HG02588 (cell line): ENCODE results near the gene PZP.
"Not testable (repeated sequence)": the region's sequence is repeated elsewhere in the genome, so short reads cannot be mapped to it uniquely, and the experiment has no call there.

ENCODE experiments used
- ATAC-seq: cut with Tn5 transposase; IDR thresholded peaks from one replicate; pipeline ENCODE4 v1.9.1; 2021; ENCODE audit warnings: mild to moderate bottlenecking, moderate library complexity; ENCODE audit not compliant: unreplicated experiment

Gene PZP

DNA sequence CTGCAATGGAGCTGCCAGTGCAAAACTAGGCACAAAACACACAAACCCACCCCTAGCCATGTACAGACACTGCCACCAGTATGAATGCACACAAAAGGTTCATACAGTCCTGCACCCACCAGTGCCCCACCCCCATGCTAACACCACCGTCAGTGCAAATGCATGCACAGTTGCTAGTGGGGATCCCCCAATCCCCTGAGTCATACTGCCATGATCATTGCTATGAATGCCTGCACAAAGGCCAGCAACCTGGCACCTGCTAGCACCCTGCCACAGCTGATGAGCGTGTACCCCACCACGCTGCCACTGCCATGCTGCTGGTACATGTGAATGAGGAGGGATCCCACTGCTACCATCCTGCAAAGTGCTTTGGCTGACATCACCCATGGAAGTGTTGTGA lies 23.9 kb downstream of the PZP start:
- no peak for ATAC-seq

DNA sequence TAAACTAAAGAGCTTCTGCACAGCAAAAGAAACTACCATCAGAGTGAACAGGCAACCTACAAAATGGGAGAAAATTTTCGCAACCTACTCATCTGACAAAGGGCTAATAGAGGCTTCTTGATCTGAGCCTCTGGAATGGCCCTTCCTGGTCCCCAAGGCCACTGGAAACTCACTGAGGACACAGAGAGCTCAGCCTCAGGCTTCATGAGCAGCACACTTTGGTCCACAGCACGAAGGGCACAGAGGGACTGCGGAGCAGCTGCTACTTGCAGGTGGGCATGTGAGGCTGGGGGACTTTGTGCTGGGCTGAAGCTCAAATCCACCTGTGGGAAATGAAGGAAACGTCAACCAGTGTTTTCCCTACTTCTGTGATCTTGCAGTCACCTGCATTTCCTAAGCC lies 27.4 kb downstream of the PZP start:
- ATAC-seq = no peak

DNA sequence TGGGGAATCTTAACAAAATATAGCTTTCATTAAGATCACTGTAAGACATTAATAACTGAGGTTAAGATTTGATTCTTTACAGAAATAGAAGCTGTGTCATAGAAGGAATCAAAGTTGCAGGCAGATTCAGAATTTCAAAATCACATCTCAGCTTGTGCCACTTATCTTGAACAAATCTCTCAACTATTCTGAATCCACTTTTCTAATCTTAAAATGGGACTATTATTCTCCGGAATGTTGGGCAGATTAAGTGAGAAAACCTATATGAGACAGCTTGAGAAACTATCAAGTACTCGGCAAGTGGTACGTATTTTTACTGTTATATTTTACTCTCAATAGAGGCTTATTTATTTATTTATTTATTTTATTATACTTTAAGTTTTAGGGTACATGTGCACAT lies 28.4 kb downstream of the PZP start:
- ATAC-seq = no peak

DNA sequence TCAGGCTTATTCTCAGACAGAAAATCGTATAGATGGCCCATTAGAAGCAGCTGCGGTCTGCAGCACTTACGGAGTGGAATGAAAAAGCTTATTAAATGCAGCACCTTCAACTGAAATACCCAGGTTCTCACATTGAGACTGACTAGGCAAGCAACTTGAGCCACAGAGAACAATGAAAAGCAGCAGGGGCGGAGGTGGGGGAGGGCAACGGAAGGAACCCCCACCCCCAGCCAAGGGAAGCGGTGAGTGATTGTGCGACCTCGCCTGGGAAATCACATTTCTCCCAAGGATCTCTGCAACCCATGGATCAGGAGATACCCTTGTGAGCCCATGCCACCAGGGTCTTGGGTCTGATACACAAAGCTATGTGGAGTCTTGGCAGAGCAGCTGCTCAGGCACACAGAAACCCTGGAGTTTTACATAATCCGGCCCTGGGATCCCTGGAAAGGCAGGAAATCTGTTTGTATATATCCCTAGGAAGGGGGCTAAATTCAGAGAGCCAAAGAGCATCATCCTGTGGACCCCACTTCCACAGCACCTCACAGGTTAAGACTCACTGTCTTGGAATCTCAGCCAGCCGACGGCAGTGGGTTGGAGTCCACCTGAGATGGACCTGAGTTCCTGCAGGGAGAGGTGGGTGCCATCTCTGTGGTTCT lies 38.1 kb downstream of the PZP start:
- ATAC-seq = no peak

DNA sequence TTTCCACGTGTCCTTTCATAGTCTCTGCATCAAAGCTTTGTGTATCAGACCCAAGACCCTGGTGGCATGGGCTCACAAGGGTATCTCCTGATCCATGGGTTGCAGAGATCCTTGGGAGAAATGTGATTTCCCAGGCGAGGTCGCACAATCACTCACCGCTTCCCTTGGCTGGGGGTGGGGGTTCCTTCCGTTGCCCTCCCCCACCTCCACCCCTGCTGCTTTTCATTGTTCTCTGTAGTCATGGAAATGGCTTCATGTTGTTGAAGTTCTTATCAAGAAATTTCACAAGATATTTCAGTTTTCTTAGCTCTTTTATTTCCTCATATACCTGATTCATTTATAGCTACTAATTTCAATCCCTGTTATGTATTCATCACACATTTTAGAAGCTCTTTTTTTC lies 40.9 kb downstream of the PZP start:
- ATAC-seq = not testable (repeated sequence)

DNA sequence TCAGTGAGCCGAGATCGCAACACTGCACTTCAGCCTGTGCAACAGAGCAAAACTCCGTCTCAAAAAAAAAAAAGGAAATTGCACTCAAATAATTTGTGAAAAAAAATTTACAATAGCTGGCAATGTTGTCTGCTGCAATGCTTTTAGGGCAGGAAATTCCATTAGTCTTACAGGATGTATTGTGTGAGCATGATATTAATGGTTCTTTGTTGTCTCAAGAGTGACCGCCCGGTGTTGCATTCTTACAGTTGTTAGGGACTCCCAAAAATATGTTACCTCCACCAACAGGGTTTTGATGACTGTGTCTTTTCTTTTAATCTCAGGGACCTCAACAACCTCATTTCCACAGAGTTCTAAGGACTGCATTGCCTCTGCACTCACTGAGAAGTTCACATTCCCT lies 44.8 kb downstream of the PZP start:
- no peak for ATAC-seq

DNA sequence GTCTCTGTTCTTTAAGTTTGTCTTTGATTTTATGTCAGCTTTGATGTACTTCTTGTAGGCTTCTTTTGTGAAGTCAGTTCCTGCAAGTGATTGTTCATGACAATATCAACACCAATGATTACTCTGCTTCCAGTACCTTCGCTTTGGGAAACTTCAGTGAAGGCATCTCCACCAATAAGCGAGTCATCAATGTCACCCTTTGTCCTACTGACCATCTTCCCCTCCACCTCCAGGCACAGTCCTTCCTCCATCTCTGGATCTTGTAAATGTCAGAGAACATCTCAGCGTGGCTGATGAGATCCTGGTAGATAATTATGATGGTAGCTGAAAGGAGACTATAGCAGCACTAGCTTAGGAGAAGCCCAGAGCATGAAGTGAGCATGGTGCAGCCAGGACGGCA lies 52.1 kb downstream of the PZP start:
- no peak for ATAC-seq

DNA sequence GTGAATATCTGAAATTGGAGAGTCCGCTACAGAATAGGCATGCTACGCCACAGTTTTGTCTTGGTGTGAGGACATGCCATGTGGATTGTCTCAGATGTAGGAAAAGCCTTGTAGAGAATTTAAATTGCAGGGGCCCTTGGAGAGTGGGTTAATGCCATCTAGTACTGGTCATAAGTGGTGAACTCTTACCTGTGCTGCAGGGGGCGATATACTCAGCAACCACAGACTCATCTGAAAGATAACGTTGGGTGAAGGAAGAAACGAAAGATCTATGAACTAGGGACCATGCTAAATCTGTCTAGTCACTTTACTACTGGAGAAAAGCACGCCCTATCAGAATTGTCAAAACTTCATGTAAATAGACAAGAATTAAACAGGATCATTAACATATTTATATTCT lies 58.8 kb downstream of the PZP start:
- ATAC-seq = no peak

DNA sequence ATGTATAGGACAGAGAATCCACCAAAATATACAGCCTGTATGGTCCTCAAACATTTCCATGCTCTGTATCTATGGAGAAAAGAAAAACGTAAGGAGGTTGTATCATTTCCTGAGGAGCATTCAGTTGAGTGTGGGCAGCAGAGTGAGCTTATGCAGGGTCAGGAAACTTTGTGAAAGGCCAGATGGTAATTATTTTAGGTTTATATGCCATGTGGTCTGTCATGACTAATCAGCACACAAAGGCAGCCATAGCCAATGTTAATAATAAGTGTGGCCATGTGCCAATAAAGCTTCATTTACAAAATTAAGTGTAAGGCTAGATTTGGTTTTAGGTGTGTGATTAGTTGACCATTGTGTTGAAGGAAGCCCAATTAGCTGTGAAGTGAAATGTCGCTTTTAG lies 59.3 kb downstream of the PZP start:
- ATAC-seq = no peak

DNA sequence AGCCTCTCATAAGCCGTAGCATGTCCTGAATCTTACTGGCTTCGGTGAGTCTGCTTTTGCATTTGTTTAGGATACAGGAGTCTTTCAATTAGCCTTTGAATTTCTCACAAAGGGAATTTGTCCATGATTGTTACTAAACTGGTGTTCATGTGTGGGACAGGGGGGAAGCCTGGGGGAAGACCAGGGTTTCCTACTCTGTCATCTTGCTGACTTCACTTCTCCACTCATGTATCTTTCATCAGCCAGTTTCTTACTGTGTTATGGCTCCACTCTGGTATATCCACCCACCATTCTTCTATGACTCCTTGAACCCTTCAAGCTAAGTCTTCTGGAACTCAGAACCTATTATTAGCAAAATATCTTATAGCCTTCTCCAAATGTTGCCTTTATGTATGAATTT lies 60.7 kb downstream of the PZP start:
- no peak for ATAC-seq

DNA sequence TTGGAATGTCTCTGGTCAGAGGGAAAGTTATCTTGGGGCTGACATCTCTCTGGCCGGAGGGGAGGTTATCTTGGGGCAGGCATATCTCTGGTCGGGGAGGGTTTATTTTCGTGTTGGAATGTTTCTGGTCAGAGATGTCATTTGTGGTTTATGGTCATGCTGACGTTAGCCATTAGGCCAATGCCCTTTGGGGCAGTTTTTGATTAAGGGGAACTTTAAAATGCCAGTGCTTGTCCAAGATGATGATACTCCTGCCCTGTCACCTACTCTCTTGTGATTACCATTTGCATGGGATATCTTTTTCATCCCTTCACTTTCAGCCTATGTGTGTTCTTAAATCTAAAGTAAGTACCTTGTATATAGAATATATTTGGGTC lies 63.5 kb downstream of the PZP start:
- ATAC-seq = no peak

DNA sequence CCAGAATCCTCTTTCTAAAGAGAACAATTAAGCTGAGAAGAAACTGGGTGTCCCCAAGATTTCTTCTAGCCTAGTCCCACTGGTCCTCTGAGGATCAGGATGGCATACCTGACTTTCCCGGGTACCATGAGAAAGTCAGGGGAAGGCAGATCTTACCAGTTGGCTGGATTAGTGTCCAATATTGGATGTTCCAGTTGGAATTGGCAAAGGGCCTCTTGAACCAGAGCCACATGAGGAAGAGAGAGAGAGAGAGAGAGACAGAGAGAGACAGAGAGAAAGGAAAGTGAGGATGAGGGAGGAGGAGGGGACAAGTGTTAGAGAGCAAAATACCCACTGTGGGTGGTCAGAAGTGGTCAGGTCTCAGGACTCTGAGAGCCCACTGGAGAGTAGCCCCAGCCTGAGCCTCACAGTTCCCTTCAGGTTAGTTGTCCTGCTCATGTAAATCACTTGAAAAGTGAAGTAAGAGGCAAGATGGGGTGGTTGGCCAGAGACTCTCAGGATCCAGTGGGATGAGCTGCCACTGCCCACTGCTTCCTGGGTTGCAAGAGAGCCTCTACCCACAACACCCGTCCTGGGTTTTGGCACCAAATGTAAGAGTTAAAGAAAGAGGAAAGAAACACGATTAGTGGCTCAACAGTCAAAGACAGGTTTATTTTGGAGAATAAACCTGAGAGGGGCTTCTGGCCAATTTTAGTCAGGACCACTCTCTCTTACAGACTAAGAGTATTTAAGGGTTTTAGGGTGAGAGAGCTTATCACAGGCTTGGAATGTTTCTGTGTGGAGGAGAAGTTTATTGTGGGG lies 64.1 kb downstream of the PZP start:
- ATAC-seq = no peak

DNA sequence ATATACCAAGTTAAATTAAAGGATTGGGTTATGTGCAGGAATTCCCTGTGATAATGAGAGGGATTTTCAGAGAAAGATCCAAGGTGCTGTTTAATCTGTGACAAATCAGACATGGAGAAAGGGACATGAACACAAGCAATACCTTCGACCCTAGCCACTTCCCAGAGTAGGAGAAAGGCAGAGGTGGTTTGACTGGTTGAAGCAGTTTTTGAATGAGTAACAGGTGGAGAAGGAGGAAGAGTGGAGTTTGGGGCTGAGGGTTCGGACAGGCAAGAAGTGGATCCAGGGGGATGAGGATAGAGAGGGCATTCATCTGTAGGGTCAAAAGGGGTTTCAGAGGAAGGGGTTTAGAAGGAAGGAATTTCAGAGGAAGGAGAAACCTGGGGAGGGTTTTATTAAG lies 65.1 kb downstream of the PZP start:
- no peak for ATAC-seq

DNA sequence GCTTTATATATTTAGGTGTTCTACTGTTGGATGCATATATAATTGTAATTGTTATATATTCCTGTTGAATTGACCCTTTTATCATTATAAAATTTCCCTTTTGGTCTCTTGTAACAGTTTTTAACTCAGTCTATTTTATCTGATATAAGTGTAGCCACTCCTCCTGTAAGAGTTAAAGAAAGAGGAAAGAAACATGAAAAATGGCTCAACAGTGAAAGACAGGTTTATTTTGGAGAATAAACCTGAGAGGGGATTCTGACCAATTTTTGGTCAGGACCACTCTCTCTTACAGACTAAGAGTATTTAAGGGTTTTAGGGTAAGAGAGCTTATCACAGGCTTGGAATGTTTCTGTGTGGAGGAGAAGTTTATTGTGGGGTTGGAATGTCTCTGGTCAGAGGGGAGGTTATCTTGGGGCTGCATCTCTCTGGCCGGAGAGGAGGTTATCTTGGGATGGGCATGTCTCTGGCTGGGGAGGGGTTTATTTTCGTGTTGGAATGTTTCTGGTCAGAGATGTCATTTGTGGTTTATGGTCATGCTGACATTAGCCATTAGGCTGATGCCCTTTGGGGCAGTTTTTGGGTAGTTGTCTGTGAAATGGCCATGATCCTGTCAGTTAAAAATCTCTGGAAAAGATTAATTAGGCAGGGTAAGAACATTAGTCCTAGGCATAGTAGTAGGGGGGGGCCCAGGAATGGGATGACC lies 68.5 kb downstream of the PZP start:
- not testable (repeated sequence) for ATAC-seq

DNA sequence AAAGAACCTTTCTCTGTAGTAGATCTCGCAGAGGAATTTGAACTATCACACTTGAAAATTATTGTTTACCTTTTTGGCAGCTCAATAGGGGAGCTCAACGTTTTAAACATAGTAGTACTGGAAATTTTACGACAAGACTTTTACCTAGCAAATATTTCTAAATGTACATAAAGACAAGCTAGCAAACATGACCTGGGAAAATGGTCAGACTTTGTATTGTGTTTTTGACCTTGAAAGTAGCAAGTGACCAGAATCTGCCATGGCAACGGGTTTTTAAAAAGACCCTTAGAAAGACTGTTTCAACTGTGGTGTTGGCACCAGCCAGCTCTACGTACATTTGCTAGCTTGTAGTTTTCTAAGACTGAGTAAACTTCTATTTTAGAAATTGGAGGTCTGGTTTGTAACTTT lies 72.3 kb downstream of the PZP start:
- ATAC-seq = no peak

DNA sequence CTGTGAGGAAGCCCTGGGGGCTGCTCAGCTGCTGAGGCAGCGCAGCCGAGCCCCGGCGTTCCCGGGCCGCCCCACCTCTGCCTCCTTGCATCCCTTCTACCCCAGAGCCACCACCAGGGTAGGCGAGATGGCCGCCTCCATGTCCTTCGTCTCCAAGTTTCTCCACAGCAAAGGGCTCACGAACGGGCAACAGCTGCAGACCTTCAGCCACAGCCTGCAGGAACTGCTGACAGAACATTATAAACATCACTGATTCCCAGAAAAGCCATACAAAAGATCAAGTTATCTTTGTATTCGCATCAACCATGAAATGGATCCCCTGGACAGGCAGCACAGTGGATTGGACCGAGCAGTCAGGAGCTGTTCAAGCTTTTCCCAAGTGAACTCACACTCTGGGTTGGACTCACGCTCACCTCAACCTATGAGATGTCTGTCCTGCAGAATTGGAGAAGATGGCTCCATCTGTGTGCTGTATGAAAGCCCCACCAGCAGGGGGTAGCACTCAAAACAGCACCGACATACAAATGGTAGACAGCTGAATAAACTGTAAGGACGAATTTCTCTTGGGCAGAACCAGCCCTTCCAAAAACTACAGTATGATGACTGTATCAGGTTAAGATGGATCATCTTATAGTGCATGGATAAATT lies 73.1 kb downstream of the PZP start:
- ATAC-seq = no peak

DNA sequence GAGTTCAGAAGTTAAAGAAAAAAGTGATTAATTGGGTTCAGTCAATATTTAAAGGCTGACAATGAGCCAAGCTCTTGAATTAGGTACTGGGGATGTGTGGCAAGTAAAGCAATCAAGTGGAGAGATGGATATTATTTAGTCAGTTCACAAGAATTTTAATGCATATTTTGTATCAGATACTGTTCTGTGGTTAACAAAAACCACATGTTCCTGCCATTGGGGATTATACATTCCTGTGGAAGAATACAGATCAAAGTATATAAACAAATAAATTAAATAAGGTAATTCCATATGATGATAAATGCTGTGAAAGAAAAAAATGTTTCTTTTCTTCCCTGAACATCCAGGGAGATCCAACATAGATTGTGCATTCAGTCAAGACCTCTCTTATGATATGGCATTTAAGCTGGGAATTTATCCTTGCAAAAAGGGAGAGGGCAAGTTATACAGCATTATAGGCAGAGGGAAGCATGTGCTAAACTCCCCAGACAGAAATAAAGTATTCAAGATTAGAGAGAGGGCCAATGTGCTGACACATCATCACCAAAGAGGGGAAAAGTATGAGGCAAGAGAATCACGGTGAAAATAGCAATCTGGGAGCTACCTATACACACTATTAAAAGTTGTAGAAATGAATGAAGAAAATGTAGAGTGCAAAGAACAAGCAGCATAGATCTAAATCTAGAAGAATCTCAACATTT lies 74.8 kb downstream of the PZP start:
- no peak for ATAC-seq

DNA sequence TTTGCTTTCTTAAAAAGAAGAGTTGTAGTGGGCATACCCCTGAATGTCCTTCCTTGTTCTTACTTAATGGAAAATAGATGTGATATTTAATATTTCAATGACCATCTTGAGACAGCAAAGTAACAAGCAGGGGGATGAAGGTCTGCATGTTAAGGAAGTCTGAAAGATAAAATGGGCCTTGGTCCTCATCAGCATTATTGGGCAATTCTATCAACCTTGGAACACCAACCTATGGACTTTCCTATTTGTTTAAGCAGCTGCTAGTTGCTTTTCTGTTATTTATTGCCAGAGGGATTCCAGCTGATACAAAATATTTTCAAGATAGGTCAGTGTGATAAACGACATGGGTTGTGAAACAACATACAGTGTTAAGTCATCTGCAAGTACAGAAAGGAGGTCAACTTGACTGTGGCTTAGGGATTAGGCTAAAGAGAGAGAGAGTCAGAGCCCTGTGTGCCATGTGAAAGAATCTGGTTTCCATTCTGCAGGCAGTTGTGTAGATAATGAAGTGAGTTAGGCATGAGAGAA lies 76.1 kb downstream of the PZP start:
- no peak for ATAC-seq

DNA sequence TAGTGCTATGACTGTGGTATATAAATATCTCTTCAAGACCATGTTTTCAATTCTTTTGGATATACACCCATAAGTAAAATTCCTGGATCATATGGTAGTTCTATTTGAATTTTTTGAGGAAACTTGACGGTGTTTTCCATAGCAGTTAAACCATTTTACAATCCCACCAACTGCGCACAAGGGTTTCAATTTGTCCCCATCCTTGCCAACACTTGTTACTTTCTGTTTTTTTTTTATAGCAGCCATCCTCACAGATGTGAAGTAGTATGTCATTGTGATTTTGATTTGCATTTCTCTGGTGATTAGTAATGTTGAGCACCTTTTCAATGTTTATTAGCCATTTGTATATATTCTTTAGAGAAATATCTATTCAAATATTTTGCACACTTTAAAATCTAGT lies 78.0 kb downstream of the PZP start:
- ATAC-seq = no peak

DNA sequence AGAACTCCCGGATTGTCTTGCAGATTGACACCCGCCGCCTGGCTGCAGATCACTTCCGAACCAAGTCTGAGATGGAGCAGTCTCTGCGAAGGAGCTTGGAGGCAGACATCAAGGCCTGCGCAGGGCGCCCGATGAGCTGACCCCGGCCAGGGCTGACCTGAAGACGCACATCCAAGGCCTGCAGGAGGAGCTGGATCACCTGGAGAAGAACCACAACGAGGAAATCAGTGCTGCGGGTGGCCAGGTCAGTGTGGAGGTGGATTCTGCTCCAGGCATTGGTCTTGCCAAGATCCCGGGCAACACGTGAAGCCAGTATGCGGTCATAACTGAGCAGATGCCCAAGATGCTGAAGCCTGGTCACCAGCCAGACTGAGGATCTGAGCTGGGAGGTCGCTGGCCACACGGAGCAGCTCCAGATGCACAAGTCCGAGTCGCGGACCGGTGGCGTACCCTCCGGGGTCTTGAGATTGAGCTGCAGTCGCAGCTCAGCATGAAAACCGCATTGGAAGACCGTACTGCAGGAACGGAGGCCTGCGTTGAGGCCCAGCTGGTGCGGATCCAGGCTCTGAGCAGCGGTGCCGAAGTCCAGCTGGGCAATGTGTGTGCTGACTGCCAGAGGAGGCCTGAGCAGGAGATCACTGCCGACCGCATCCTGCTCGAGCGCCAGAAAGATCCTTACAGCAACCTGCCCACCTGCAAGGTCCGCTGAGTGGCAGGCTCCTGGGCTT lies 80.1 kb downstream of the PZP start:
- ATAC-seq = no peak
